Lower leg skin (tissue), 3 donors: Measurements from ENCODE around the gene SOCS2.

ENCODE experiments used
- POLR2A ChIP-seq, 2 donors: fragments of 450-650 bp; IDR thresholded peaks; one replicate each; pipeline ENCODE4 v1.6.1; 2016 to 2017; ENCODE audit warnings: antibody characterized with exemption in 2 of 2, mild to moderate bottlenecking in 1 of 2, moderate library complexity in 1 of 2
- TF ChIP-seq, protein P1 (sequence below), 3 donors: fragments of 450-650 bp; IDR thresholded peaks; one replicate each; pipeline ENCODE4 v1.5.1; 2016; ENCODE audit warnings: antibody characterized with exemption in 3 of 3, mild to moderate bottlenecking in 3 of 3, moderate library complexity in 2 of 3

DNA sequence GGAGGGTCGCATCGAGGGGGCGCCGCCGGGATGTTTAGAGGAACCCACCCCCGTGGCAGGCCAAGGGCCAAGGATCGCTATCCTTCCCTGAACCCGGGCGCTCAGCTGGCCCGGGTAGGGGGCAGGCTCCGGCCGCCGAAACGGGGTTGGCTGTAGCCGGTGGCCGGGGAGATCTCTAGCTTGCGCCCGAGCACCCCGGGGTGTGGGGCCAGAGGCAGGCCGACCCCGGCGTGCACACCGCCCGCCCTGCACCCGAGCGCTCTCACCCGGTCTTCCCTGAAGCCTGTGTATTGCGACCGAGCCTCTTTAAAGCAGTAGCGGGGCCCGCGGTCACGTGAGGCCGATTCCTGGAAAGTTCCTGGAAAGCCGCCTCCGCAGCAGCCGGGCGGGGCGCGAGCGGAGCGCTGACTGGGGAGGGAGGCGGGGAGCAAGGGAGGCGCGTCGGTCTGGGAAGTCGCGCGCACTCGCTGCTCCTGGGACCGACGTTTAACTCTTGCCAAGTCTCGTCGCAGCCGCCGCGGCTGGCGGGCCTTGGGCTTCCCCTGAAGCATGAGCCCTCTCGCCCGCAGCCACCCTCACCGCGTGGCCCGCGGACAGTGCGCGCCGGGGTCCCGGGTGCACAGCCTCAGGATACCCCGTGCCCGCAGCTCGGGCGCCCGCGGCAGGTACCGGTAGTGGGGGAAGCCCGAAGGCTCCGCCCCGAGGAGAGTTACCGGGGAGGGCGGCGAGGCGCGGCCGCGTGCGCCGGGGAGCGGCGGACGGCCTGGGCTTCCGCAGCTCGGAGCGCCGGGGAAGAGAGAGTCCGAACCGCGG is 1.7 kb upstream of the SOCS2 start:
- TF ChIP-seq POLR2A (IDR thresholded peaks at IDR 0.05): no peak
- TF ChIP-seq, protein P1, sequence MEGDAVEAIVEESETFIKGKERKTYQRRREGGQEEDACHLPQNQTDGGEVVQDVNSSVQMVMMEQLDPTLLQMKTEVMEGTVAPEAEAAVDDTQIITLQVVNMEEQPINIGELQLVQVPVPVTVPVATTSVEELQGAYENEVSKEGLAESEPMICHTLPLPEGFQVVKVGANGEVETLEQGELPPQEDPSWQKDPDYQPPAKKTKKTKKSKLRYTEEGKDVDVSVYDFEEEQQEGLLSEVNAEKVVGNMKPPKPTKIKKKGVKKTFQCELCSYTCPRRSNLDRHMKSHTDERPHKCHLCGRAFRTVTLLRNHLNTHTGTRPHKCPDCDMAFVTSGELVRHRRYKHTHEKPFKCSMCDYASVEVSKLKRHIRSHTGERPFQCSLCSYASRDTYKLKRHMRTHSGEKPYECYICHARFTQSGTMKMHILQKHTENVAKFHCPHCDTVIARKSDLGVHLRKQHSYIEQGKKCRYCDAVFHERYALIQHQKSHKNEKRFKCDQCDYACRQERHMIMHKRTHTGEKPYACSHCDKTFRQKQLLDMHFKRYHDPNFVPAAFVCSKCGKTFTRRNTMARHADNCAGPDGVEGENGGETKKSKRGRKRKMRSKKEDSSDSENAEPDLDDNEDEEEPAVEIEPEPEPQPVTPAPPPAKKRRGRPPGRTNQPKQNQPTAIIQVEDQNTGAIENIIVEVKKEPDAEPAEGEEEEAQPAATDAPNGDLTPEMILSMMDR (IDR thresholded peaks at IDR 0.05): no peak
